Endothelial cell of umbilical vein (primary cell): ENCODE data around the gene CLIC5. TPM values are rescaled to one million over a fixed set of nuclear protein-coding genes. Genes with fewer than 3 reads are reported as not detected.

ENCODE experiments used
- BruUV-seq: library from RNA; stranded (reverse); fragments of 400-500 nt; replicated peaks from 2 replicates; lab custom pipeline; 2021; lab: Mats Ljungman, UMichigan
- CTCF ChIA-PET: fragments of 300-600, 350-600 bp; sonication (Branson Sonifier 250); formaldehyde crosslinking; loops from one replicate; lab custom pipeline; 2021; ENCODE audit warnings: antibody characterized with exemption, inconsistent platforms; lab: Charles Lee
- POLR2A ChIA-PET: fragments of 300-600, 350-600 bp; sonication (Branson Sonifier 250); formaldehyde crosslinking; loops from one replicate; lab custom pipeline; 2021; ENCODE audit warnings: antibody characterized with exemption, inconsistent platforms; lab: Charles Lee
- DNase-seq: peaks from one replicate; pipeline ENCODE4 v3.0.0-alpha.2; 2011; ENCODE audit warnings: low read depth, low spot score
- FAIRE-seq: peaks from 2 replicates; lab custom pipeline; 2011; peaks lifted over from hg19 to GRCh38; lab: Jason Lieb, UNC
- H2AFZ ChIP-seq: 2 replicates; pipeline ENCODE4 v1.6.0; 2012; ENCODE audit warnings: low read depth, low read length, control low read depth, inconsistent platforms
- H3K27ac ChIP-seq: 2 replicates; pipeline ENCODE4 v1.5.1; 2011; ENCODE audit warnings: low read depth, mild to moderate bottlenecking, control low read depth, low read length, moderate library complexity; ENCODE audit not compliant: insufficient read depth
- H3K27me3 ChIP-seq, 2 experiments: 2 replicates each; pipeline versions ENCODE4 v1.6.0 to v1.6.1; 2011; ENCODE audit warnings: low read length in 2 of 2, mixed read lengths in 1 of 2; ENCODE audit not compliant: control insufficient read depth in 2 of 2, insufficient read depth in 2 of 2
- H3K36me3 ChIP-seq, 2 experiments: 2 replicates in 1 of 2; 3 replicates in 1 of 2; pipeline ENCODE4 v1.5.1; 2011; ENCODE audit warnings: low read length in 2 of 2, mild to moderate bottlenecking in 1 of 2, moderate library complexity in 1 of 2; ENCODE audit not compliant: control insufficient read depth in 2 of 2, insufficient read depth in 2 of 2; ENCODE audit errors: extremely low read depth in 1 of 2
- H3K4me1 ChIP-seq: 3 replicates; pipeline ENCODE4 v1.5.1; 2011; ENCODE audit warnings: mild to moderate bottlenecking, low read length; ENCODE audit not compliant: control insufficient read depth, insufficient read depth; ENCODE audit errors: extremely low read depth
- H3K4me2 ChIP-seq: 2 replicates; pipeline ENCODE4 v1.6.1; 2011; ENCODE audit warnings: low read length, control low read depth, mixed read lengths; ENCODE audit not compliant: insufficient read depth
- H3K4me3 ChIP-seq, 3 experiments: fragments of 200-600 bp in 1 of 3; sonication (generic), shearing (Covaris generic) in 1 of 3; replicated peaks in 1 of 3; 2 replicates each; pipeline ENCODE4 v1.5.1; 2011 to 2016; ENCODE audit warnings: control low read depth in 3 of 3, low read length in 3 of 3, mild to moderate bottlenecking in 2 of 3, inconsistent platforms in 1 of 3, low read depth in 1 of 3, moderate library complexity in 1 of 3; ENCODE audit not compliant: insufficient read depth in 1 of 3
- H3K79me2 ChIP-seq: 2 replicates; pipeline ENCODE4 v1.6.0; 2012; ENCODE audit warnings: low read length, inconsistent platforms; ENCODE audit not compliant: control insufficient read depth, insufficient read depth
- H3K9ac ChIP-seq: replicated peaks from 2 replicates; pipeline ENCODE3; 2011; ENCODE audit warnings: low read length, control low read depth; ENCODE audit not compliant: insufficient read depth; ENCODE audit errors: extremely low read depth
- H3K9me1 ChIP-seq: replicated peaks from 3 replicates; pipeline ENCODE4 v1.6.0; 2011; ENCODE audit warnings: mild to moderate bottlenecking, low read length; ENCODE audit not compliant: control insufficient read depth, insufficient read depth; ENCODE audit errors: extremely low read depth
- H3K9me3 ChIP-seq: replicated peaks from 2 replicates; pipeline ENCODE4 v1.5.1; 2012; ENCODE audit warnings: low read length, inconsistent platforms; ENCODE audit not compliant: control insufficient read depth, insufficient read depth
- H4K20me1 ChIP-seq: replicated peaks from 2 replicates; pipeline ENCODE3; 2011; ENCODE audit warnings: mild to moderate bottlenecking, low read length; ENCODE audit not compliant: control insufficient read depth, insufficient read depth; ENCODE audit errors: extremely low read depth
- EZH2 ChIP-seq: IDR thresholded peaks from 2 replicates; pipeline ENCODE4 v1.6.1; 2012; ENCODE audit warnings: borderline replicate concordance, low read depth, mild to moderate bottlenecking, moderate library complexity, low read length, inconsistent platforms; ENCODE audit not compliant: severe bottlenecking
- FOS ChIP-seq: IDR thresholded peaks from 2 replicates; pipeline ENCODE4 v1.6.1; 2011; ENCODE audit warnings: mild to moderate bottlenecking, low read length, moderate library complexity, borderline replicate concordance; ENCODE audit not compliant: insufficient read depth
- GATA2 ChIP-seq: IDR thresholded peaks from 2 replicates; pipeline ENCODE4 v1.7.0; 2011; ENCODE audit warnings: low read depth, mild to moderate bottlenecking, moderate library complexity, mixed read lengths, low read length; ENCODE audit not compliant: insufficient read length, insufficient read depth
- JUN ChIP-seq: IDR thresholded peaks from 2 replicates; pipeline ENCODE4 v1.6.1; 2011; ENCODE audit warnings: borderline replicate concordance, low read depth; ENCODE audit not compliant: insufficient read length, insufficient read depth
- MYC ChIP-seq: IDR thresholded peaks from one replicate; pipeline ENCODE4 v1.6.1; 2011; ENCODE audit warnings: mild to moderate bottlenecking, low read depth, low read length
- POLR2A ChIP-seq: IDR thresholded peaks from 2 replicates; pipeline ENCODE4 v1.6.1; 2012; ENCODE audit warnings: low read depth, mild to moderate bottlenecking, control low read depth, low read length
- POLR2AphosphoS5 ChIP-seq: IDR thresholded peaks from 2 replicates; pipeline ENCODE4 v1.6.1; 2012; ENCODE audit warnings: low read depth, mild to moderate bottlenecking, control low read depth, low read length, moderate library complexity; ENCODE audit not compliant: insufficient read depth
- dilution Hi-C: fragments of 300-500 bp; cut with MboI; formaldehyde crosslinking; loops from one replicate; pipeline ENCODE4 v1.15.0; 2019; ENCODE audit warnings: low sequenced_read_pairs; ENCODE audit not compliant: extremely low pct_ligation_motif_present
- intact Hi-C: fragments of 100-400 bp; cut with micrococcal nuclease; formaldehyde crosslinking; loops from one replicate; pipeline ENCODE4 v1.10.0; 2022
- polyA plus RNA-seq, 4 experiments: library from polyadenylated mRNA; depleted of rRNA in 3 of 4; stranded (reverse) in 3 of 4; unstranded in 1 of 4; fragments of >200 nt; gene quantifications; 2 replicates each; pipeline versions ENCODE4 v1.2.1 to v1.2.3, GENCODE V29; 2011 to 2012; ENCODE audit warnings: missing spikeins in 1 of 4
- total RNA-seq: library from RNA; stranded (reverse); gene quantifications from 2 replicates; pipeline ENCODE4 v1.2.3, GENCODE V29; 2021
- TF ChIP-seq, protein P1 (sequence below): IDR thresholded peaks from 2 replicates; pipeline ENCODE4 v1.6.1; 2011; ENCODE audit not compliant: insufficient read depth, insufficient read length
- TF ChIP-seq, protein P2 (sequence below), 2 donors: IDR thresholded peaks; 1 replicate in 1 of 2; 2 replicates in 1 of 2; pipeline ENCODE4 v1.5.1; 2011; ENCODE audit warnings: low read length in 2 of 2, mild to moderate bottlenecking in 2 of 2, moderate library complexity in 2 of 2, control low read depth in 1 of 2, inconsistent platforms in 1 of 2, low read depth in 1 of 2; ENCODE audit not compliant: insufficient read depth in 1 of 2; ENCODE audit errors: extremely low read depth in 1 of 2

CLIC5 gene
- total and polyA plus RNA-seq, 2 donors (not counting 3 experiments of a cell fraction or from before 2014, with no cell fraction given): 0.07 TPM; not detected in 1

DNA sequence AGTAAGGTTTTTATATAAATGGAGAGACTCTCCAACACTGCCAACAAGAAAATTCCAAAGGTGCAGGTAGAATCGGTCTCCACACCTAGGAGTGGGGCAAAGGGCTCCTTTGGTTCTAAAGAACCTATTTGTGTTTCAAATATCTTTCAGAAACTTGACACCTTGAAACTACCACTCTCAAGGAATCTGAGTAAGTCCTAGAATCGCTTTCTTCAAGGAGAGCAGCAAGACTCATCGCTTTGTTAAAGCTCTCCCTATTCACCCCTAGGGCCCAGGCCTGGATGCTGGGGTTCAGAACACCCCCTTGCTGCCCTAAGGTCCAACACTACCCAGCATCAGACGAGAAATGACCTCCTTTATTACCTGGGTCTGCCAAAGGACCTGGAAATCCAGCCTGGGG lies 2.0 kb downstream of the CLIC5 start:
- H3K9me1 ChIP-seq: no peaks in the 10 kb centered on the region
- POLR2A ChIA-PET: no interaction called here
- H3K4me1 ChIP-seq: peaks cover 13% of the 10 kb centered on the region
- DNase-seq: no peak
- no peak overlapping the region for H2AFZ ChIP-seq
- TF ChIP-seq, protein P1, sequence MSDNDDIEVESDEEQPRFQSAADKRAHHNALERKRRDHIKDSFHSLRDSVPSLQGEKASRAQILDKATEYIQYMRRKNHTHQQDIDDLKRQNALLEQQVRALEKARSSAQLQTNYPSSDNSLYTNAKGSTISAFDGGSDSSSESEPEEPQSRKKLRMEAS: no peak
- BruUV-seq: no TSS peak
- peaks cover 33 to 52% of the 10 kb centered on the region in 2 experiments for H3K27me3 ChIP-seq
- CTCF ChIA-PET: no interaction called here
- no peak overlapping the region for H3K27ac ChIP-seq
- H3K79me2 ChIP-seq: no peaks in the 10 kb centered on the region
- no peak overlapping the region for H3K9ac ChIP-seq
- dilution Hi-C loops: no loop called here
- no peak overlapping the region for H3K4me3 ChIP-seq
- FAIRE-seq: no peak
- H3K9me3 ChIP-seq: no peaks in the 10 kb centered on the region
- H3K4me2 ChIP-seq: no peak overlapping the region
- H4K20me1 ChIP-seq: no peaks in the 10 kb centered on the region
- intact Hi-C loops: no loop called here
- no peaks in the 10 kb centered on the region for H3K36me3 ChIP-seq

DNA sequence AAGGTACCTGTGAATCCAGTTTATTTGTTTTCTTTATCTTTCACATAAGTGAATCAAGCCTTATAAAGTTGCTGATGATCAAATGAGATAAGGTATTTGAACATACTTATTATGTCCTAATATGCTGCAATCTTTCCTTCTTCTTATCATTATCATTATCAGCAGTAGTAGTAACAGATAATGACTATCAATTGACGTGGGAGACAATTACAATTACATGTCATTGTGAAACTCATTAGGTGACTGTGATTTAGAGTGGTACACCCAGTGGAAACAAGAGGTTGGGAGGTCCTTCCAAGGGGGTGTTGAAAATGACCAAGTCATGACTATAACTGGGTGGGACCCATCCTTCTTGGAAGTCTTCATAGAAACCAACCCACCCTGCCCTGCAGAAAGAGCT lies 2.8 kb downstream of the CLIC5 start:
- H3K36me3 ChIP-seq: no peaks in the 10 kb centered on the region
- H3K9me3 ChIP-seq: no peaks in the 10 kb centered on the region
- ChIA-PET POLR2A (no interaction called here), CTCF (no interaction called here)
- intact Hi-C loops: no loop called here
- no peak overlapping the region for H3K27ac ChIP-seq
- H2AFZ ChIP-seq: no peak overlapping the region
- dilution Hi-C loops: no loop called here
- TF ChIP-seq POLR2AphosphoS5 (no peak), MYC (no peak), EZH2 (no peak), FOS (no peak), JUN (no peak), GATA2 (no peak), POLR2A (no peak)
- TF ChIP-seq, protein P2, sequence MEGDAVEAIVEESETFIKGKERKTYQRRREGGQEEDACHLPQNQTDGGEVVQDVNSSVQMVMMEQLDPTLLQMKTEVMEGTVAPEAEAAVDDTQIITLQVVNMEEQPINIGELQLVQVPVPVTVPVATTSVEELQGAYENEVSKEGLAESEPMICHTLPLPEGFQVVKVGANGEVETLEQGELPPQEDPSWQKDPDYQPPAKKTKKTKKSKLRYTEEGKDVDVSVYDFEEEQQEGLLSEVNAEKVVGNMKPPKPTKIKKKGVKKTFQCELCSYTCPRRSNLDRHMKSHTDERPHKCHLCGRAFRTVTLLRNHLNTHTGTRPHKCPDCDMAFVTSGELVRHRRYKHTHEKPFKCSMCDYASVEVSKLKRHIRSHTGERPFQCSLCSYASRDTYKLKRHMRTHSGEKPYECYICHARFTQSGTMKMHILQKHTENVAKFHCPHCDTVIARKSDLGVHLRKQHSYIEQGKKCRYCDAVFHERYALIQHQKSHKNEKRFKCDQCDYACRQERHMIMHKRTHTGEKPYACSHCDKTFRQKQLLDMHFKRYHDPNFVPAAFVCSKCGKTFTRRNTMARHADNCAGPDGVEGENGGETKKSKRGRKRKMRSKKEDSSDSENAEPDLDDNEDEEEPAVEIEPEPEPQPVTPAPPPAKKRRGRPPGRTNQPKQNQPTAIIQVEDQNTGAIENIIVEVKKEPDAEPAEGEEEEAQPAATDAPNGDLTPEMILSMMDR (IDR thresholded peaks at IDR 0.05; ENCODE audit: extremely low read depth in 1 of 2, insufficient read depth in 1 of 2, low read depth in 1 of 2, low read length in 2 of 2): no peak
- TF ChIP-seq, protein P1: no peak
- DNase-seq: no peak
- no peaks in the 10 kb centered on the region for H3K9me1 ChIP-seq
- FAIRE-seq: no peak
- no peak overlapping the region for H3K4me2 ChIP-seq
- no peak overlapping the region for H3K4me3 ChIP-seq
- no peaks in the 10 kb centered on the region for H3K79me2 ChIP-seq
- H3K4me1 ChIP-seq: peaks cover 13% of the 10 kb centered on the region
- no peaks in the 10 kb centered on the region for H4K20me1 ChIP-seq
- H3K9ac ChIP-seq: no peak overlapping the region
- peaks cover 33 to 48% of the 10 kb centered on the region in 2 experiments for H3K27me3 ChIP-seq
- BruUV-seq: no TSS peak
